Camera-type eye (tissue), 1 donor: ENCODE results near the gene PHF13. TPM values are rescaled to one million over a fixed set of nuclear protein-coding genes. Genes with fewer than 3 reads are reported as not detected.

Source experiments
- total RNA-seq: library from RNA; depleted of rRNA; stranded (reverse); fragments of >200 nt; gene quantifications from one replicate; pipeline ENCODE4 v1.2.3, GENCODE V29; 2014

PHF13 gene
- 25.0 TPM for total RNA-seq

DNA sequence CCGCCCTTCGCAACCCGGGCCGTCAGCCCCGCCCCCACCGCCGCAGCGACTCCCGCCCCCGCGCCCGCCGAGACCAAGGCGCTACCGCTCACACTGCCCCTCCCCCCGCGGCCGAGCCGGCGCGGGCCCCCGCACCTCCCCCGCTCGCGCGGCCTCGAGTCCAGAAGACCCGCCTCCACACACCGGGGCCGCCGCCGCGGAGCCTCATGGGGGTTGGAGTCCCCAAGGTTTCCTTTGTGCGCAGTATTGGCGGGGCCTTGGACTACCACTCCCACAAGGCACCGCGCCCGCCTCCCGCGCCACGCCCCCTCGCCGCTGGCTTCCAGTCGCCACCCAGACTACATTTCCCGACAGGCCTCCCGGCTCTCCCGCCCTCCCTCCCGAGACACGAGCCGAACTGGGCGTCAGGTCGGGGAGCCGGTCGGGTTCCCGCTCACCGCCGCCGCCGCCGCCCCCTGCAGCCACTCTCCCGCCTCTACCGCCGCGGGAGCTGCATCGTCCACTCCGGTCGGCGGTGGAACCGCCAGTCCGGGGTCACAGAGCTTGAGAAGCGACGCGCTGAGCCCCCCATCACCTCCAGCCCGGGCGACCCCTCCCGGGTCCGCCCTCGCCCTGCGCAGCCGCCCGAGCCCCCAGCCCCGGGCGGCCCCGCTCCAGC, at the start of gene PHF13:
Gene PHF13 (plus strand): TSS at position 371 of the 658 bp plus-strand sequence. CDS start 336 bp downstream, outside the sequence.

DNA sequence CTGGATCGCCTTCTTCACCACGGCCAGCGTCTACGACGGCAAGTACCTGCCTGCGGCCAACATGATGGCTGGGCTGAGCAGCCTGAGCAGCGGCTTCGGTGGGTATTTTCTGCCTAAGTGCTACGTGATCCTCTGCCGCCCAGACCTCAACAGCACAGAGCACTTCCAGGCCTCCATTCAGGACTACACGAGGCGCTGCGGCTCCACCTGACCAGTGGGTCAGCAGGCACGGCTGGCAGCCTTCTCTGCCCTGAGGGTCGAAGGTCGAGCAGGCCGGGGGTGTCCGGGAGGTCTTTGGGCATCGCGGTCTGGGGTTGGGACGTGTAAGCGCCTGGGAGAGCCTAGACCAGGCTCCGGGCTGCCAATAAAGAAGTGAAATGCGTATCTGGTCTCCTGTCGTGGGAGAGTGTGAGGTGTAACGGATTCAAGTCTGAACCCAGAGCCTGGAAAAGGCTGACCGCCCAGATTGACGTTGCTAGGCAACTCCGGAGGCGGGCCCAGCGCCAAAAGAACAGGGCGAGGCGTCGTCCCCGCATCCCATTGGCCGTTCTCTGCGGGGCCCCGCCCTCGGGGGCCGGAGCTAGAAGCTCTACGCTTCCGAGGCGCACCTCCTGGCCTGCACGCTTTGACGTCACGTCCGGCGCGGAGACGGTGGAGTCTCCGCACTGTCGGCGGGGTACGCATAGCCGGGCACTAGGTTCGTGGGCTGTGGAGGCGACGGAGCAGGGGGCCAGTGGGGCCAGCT, 34.0 kb upstream of the PHF13 start, which contains the start of gene ZBTB48:
Gene ZBTB48 (plus strand): TSS at position 621 of the 745 bp plus-strand sequence. CDS start 616 bp downstream, outside the sequence.

GRCh38 chr1:6602669-6603237, 10.8 kb upstream of the PHF13 start, which contains the start of gene KLHL21:
KLHL21 (minus strand) TSS chr1:6602869; CDS start chr1:6602817, 52 bp downstream.

GRCh38 chr1:6624710-6625583, 11.4 kb downstream of the PHF13 start, which contains the start of gene THAP3:
THAP3 (plus strand) TSS chr1:6624868; CDS start chr1:6625219, 351 bp downstream.

Other genes with a start within 250 kb of the PHF13 start
- gene ACOT7, start 220.0 kb upstream of the PHF13 start, total RNA-seq, result 26.3 TPM
- 1.2 TPM for gene HES2, start 193.8 kb upstream of the PHF13 start, total RNA-seq
- 27.5 TPM for gene ESPN, start 189.0 kb upstream of the PHF13 start, total RNA-seq
- gene TNFRSF25, start 147.6 kb upstream of the PHF13 start, total RNA-seq, result 30.7 TPM
- 34.3 TPM for gene PLEKHG5, start 122.1 kb upstream of the PHF13 start, total RNA-seq
- 43.1 TPM for gene NOL9, start 59.2 kb upstream of the PHF13 start, total RNA-seq
- not detected for gene TAS1R1, start 58.4 kb upstream of the PHF13 start, total RNA-seq
- 36.6 TPM for gene ZBTB48, start 33.7 kb upstream of the PHF13 start, total RNA-seq
- gene KLHL21, start 10.9 kb upstream of the PHF13 start, total RNA-seq, result 25.3 TPM
- 21.9 TPM for gene THAP3, start 11.1 kb downstream of the PHF13 start, total RNA-seq
- gene DNAJC11, start 88.1 kb downstream of the PHF13 start, total RNA-seq, result 42.3 TPM
- gene CAMTA1, start 171.7 kb downstream of the PHF13 start, total RNA-seq, result 118 TPM